Measurements from ENCODE around the gene CACNA1C. TPM values are rescaled to one million over a fixed set of nuclear protein-coding genes. Genes with fewer than 3 reads are reported as not detected.

Gene CACNA1C
- total and polyA plus RNA-seq, 10 of the 15 experiments (the other 5 are each of a cell fraction or from before 2014, with no cell fraction given): under 0.01 to 0.15 (median 0.09) TPM; not detected in 5

DNA sequence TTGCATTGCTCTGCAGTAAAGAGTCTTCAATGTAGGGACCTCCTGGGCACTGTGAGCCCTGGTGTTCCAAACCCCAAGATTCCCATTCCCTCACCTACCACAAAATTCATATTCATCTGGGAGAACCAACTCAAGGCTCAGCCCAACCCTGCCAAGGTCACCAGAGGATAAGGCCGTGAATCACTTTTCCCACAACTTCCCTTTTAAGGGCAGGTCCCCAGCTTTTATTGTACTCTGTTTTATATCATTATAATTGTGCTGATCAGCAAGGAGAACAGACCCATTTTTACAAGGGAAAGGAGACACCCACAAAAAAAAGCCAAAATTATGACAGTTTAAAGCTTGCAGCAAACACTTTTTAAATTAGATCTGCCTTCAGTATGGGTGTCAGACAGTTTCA is 379.0 kb downstream of the CACNA1C start:
- Histone ChIP-seq H3K4me3 (no peak overlapping the region), H2AFZ (ENCODE audit: control insufficient read depth, low read depth, low read length) (no peak overlapping the region), H3K27ac (ENCODE audit: control insufficient read depth, insufficient read depth) (no peak overlapping the region), H3K27me3 (replicated peaks in 1 of 2; ENCODE audit: control insufficient read depth in 2 of 2, insufficient read depth in 2 of 2, low read length in 1 of 2) (peaks cover 0 to 7% of the 10 kb centered on the region in 2 experiments), H3K9ac (ENCODE audit: control insufficient read depth, insufficient read depth, low read length) (no peak overlapping the region), H3K9me3 (replicated peaks; ENCODE audit: control insufficient read depth, insufficient read depth, low read length) (no peaks in the 10 kb centered on the region; the same call in 2 of the 3 replicates), H3K79me2 (ENCODE audit: control insufficient read depth, insufficient read depth, low read length) (no peaks in the 10 kb centered on the region), H3K4me1 (ENCODE audit: control insufficient read depth, insufficient read depth, low read length) (no peaks in the 10 kb centered on the region), H4K20me1 (ENCODE audit: control insufficient read depth, insufficient read depth) (no peaks in the 10 kb centered on the region), H3K36me3 (ENCODE audit: control insufficient read depth in 2 of 2, insufficient read depth in 2 of 2, low read length in 1 of 2) (no peaks in the 10 kb centered on the region), H3K4me2 (ENCODE audit: control insufficient read depth, insufficient read depth) (no peak overlapping the region)
- FAIRE-seq: no peak
- no peak for ATAC-seq
- DNase-seq (ENCODE audit: low read depth, low spot score): no peak
- ChIA-PET SMC1A (ENCODE audit: uncharacterized antibody, unreplicated experiment) (no interaction called here), RAD21 (ENCODE audit: unreplicated experiment) (no interaction called here), CTCF (no interaction called here), POLR2A (no interaction called here)
- intact Hi-C loops (cut with micrococcal nuclease; ENCODE audit: unreplicated experiment) (no loop called here), in situ Hi-C loops (cut with MboI) (no loop called here)
- TF ChIP-seq, protein P1, sequence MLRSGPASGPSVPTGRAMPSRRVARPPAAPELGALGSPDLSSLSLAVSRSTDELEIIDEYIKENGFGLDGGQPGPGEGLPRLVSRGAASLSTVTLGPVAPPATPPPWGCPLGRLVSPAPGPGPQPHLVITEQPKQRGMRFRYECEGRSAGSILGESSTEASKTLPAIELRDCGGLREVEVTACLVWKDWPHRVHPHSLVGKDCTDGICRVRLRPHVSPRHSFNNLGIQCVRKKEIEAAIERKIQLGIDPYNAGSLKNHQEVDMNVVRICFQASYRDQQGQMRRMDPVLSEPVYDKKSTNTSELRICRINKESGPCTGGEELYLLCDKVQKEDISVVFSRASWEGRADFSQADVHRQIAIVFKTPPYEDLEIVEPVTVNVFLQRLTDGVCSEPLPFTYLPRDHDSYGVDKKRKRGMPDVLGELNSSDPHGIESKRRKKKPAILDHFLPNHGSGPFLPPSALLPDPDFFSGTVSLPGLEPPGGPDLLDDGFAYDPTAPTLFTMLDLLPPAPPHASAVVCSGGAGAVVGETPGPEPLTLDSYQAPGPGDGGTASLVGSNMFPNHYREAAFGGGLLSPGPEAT (IDR thresholded peaks at IDR 0.05; ENCODE audit: low read depth): no peak
- TF ChIP-seq CBX5 (IDR thresholded peaks at IDR 0.05; ENCODE audit: low read depth) (no peak), RAD21 (IDR thresholded peaks at IDR 0.05; ENCODE audit: insufficient read depth, low read depth, low read length) (no peak), ZZZ3 (IDR thresholded peaks at IDR 0.05; ENCODE audit: control insufficient read depth, insufficient read length, low read depth) (no peak), GATAD2B (conservative IDR thresholded peaks at IDR 0.05; ENCODE audit: low read depth) (no peak), SRF (IDR thresholded peaks at IDR 0.05; ENCODE audit: low read depth in 2 of 2, low read length in 2 of 2) (no peak)
- no TSS peak for BruUV-seq (replicated peaks)
- WGBS (ENCODE audit: insufficient coverage, insufficient replicate concordance, low lambda C conversion rate, missing lambda C conversion rate): 0% methylated on average over 1 of the region's 1 CpG

DNA sequence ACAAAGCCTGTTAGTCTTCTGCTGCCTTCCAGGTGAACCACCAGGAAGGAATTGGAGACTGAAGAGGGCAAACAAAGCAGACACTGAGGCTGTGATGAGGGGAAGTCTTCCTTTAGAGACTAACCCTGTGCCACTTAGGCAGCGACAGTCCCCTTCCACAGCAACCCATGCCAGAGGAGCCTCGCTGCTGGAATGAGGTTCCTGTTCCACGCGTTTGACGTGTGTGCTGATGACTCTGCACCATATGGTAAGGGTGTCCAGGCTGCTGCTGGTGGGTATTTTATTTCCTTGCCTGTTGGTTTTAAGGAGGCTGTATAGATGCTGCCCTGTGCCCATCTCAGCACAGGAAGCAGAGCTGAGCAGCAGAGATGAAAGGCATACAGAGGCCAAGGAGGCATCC is 380.1 kb downstream of the CACNA1C start:
- TF ChIP-seq, protein P2, sequence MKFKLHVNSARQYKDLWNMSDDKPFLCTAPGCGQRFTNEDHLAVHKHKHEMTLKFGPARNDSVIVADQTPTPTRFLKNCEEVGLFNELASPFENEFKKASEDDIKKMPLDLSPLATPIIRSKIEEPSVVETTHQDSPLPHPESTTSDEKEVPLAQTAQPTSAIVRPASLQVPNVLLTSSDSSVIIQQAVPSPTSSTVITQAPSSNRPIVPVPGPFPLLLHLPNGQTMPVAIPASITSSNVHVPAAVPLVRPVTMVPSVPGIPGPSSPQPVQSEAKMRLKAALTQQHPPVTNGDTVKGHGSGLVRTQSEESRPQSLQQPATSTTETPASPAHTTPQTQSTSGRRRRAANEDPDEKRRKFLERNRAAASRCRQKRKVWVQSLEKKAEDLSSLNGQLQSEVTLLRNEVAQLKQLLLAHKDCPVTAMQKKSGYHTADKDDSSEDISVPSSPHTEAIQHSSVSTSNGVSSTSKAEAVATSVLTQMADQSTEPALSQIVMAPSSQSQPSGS (IDR thresholded peaks at IDR 0.05; ENCODE audit: low read length): no peak
- TF ChIP-seq YY1 (IDR thresholded peaks at IDR 0.05; ENCODE audit: low read depth, low read length): no peak
- TF ChIP-seq, protein P1 (IDR thresholded peaks at IDR 0.05; ENCODE audit: low read depth): no peak
- TF ChIP-seq GABPA (IDR thresholded peaks at IDR 0.05; ENCODE audit: low read depth): no peak
- TF ChIP-seq BHLHE40 (IDR thresholded peaks at IDR 0.05; ENCODE audit: borderline replicate concordance in 1 of 2, low read depth in 2 of 2, low read length in 1 of 2): no peak
- TF ChIP-seq HDAC6 (IDR thresholded peaks at IDR 0.05; ENCODE audit: unreplicated experiment): no peak
- no peak for TF ChIP-seq RAD21 (IDR thresholded peaks at IDR 0.05; ENCODE audit: insufficient read depth, low read depth, low read length)
- TF ChIP-seq FOS (IDR thresholded peaks at IDR 0.05; ENCODE audit: borderline replicate concordance, extremely low read depth, insufficient read length): no peak
- in situ Hi-C loops (cut with MboI): no loop called here
- H3K4me1 ChIP-seq (ENCODE audit: control insufficient read depth, insufficient read depth, low read length): no peaks in the 10 kb centered on the region
- H3K27me3 ChIP-seq (replicated peaks in 1 of 2; ENCODE audit: control insufficient read depth in 2 of 2, insufficient read depth in 2 of 2, low read length in 1 of 2): peaks cover 0 to 7% of the 10 kb centered on the region in 2 experiments
- ChIA-PET CTCF (interaction anchor here (0.6 kb wide), 1 partner anchor 150 kb away, joined by 3 read pairs; no protein-coding TSS in a partner anchor), SMC1A (ENCODE audit: uncharacterized antibody, unreplicated experiment) (no interaction called here), POLR2A (no interaction called here), RAD21 (ENCODE audit: unreplicated experiment) (no interaction called here)
- H3K9ac ChIP-seq (ENCODE audit: control insufficient read depth, insufficient read depth, low read length): no peak overlapping the region
- no peak overlapping the region for H3K4me2 ChIP-seq (ENCODE audit: control insufficient read depth, insufficient read depth)
- ATAC-seq (no peak), FAIRE-seq (no peak), DNase-seq (ENCODE audit: low read depth, low spot score) (no peak)
- H3K79me2 ChIP-seq (ENCODE audit: control insufficient read depth, insufficient read depth, low read length): no peaks in the 10 kb centered on the region
- 17% methylated on average over 5 of the region's 5 CpGs for WGBS (ENCODE audit: insufficient coverage, insufficient replicate concordance, low lambda C conversion rate, missing lambda C conversion rate)
- BruUV-seq (replicated peaks): no TSS peak
- H3K36me3 ChIP-seq (ENCODE audit: control insufficient read depth in 2 of 2, insufficient read depth in 2 of 2, low read length in 1 of 2): no peaks in the 10 kb centered on the region
- intact Hi-C loops (cut with micrococcal nuclease; ENCODE audit: unreplicated experiment): no loop called here
- H3K9me3 ChIP-seq (replicated peaks; ENCODE audit: control insufficient read depth, insufficient read depth, low read length): no peaks in the 10 kb centered on the region; the same call in 2 of the 3 replicates
- no peak overlapping the region for H3K27ac ChIP-seq (ENCODE audit: control insufficient read depth, insufficient read depth)
- H3K4me3 ChIP-seq: no peak overlapping the region
- no peaks in the 10 kb centered on the region for H4K20me1 ChIP-seq (ENCODE audit: control insufficient read depth, insufficient read depth)
- H2AFZ ChIP-seq (ENCODE audit: control insufficient read depth, low read depth, low read length): no peak overlapping the region

Measured in GM12878 (cell line).